Measurements from ENCODE around the gene DPYSL5.
A peak's percentile ranks its signal among the peaks of the same experiment; 100 is the strongest.
"Not testable (repeated sequence)": the region's sequence is repeated elsewhere in the genome, so short reads cannot be mapped to it uniquely, and the experiment has no call there.

The DPYSL5 gene

GRCh38 chr2:26876260-26876659 is 28.3 kb downstream of the DPYSL5 start:
- no peak for DNase-seq

- no peak for DNase-seq
Observed at GRCh38 chr2:26877276-26877675, 29.3 kb downstream of the DPYSL5 start.

GRCh38 chr2:26880161-26880560 is 32.2 kb downstream of the DPYSL5 start:
- DNase-seq = no peak

- DNase-seq = no peak
Observed at GRCh38 chr2:26880910-26881435, 33.0 kb downstream of the DPYSL5 start.

GRCh38 chr2:26882220-26882619 is 34.3 kb downstream of the DPYSL5 start:
- DNase-seq = not testable (repeated sequence)

GRCh38 chr2:26883956-26884355 is 36.0 kb downstream of the DPYSL5 start:
- DNase-seq = peak; percentile 17

- DNase-seq = no peak
Observed at GRCh38 chr2:26884486-26884885, 36.6 kb downstream of the DPYSL5 start.

- no peak for DNase-seq
Observed at GRCh38 chr2:26885651-26886329, 37.9 kb downstream of the DPYSL5 start.

- no peak for DNase-seq
Observed at GRCh38 chr2:26886736-26887135, 38.8 kb downstream of the DPYSL5 start.

- DNase-seq = no peak
Observed at GRCh38 chr2:26887151-26887550, 39.2 kb downstream of the DPYSL5 start.

GRCh38 chr2:26889796-26890195 is 41.9 kb downstream of the DPYSL5 start:
- DNase-seq = no peak

- DNase-seq = no peak
Observed at GRCh38 chr2:26890341-26891000, 42.5 kb downstream of the DPYSL5 start.

GRCh38 chr2:26892133-26892532 is 44.2 kb downstream of the DPYSL5 start:
- no peak for DNase-seq

- DNase-seq = no peak
Observed at GRCh38 chr2:26892922-26893524, 45.1 kb downstream of the DPYSL5 start.

- no peak for DNase-seq
Observed at GRCh38 chr2:26894136-26894535, 46.2 kb downstream of the DPYSL5 start.

- DNase-seq = no peak
Observed at GRCh38 chr2:26897807-26898479, 50.0 kb downstream of the DPYSL5 start.

GRCh38 chr2:26898480-26899078 is 50.6 kb downstream of the DPYSL5 start:
- DNase-seq = no peak

GRCh38 chr2:26899500-26900164 is 51.7 kb downstream of the DPYSL5 start:
- no peak for DNase-seq

GRCh38 chr2:26900831-26901321 is 52.9 kb downstream of the DPYSL5 start:
- peak; percentile 45 for DNase-seq

- peak; percentile 77 for DNase-seq
Observed at GRCh38 chr2:26901326-26902183, 53.6 kb downstream of the DPYSL5 start.

- DNase-seq = no peak
Observed at GRCh38 chr2:26903676-26904075, 55.7 kb downstream of the DPYSL5 start.
